Measurements from ENCODE around the gene CNTN6. TPM values are rescaled to one million over a fixed set of nuclear protein-coding genes. Genes with fewer than 3 reads are reported as not detected.

Gene CNTN6
- total RNA-seq, 1 experiment from 2014 or later, result not detected

GRCh38 chr3:1294586-1294985 lies 201.8 kb downstream of the CNTN6 start:
- H2BK15ac ChIP-seq (ENCODE audit: low read depth, low read length), result no peak overlapping the region
- TF ChIP-seq, protein P1, sequence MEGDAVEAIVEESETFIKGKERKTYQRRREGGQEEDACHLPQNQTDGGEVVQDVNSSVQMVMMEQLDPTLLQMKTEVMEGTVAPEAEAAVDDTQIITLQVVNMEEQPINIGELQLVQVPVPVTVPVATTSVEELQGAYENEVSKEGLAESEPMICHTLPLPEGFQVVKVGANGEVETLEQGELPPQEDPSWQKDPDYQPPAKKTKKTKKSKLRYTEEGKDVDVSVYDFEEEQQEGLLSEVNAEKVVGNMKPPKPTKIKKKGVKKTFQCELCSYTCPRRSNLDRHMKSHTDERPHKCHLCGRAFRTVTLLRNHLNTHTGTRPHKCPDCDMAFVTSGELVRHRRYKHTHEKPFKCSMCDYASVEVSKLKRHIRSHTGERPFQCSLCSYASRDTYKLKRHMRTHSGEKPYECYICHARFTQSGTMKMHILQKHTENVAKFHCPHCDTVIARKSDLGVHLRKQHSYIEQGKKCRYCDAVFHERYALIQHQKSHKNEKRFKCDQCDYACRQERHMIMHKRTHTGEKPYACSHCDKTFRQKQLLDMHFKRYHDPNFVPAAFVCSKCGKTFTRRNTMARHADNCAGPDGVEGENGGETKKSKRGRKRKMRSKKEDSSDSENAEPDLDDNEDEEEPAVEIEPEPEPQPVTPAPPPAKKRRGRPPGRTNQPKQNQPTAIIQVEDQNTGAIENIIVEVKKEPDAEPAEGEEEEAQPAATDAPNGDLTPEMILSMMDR (conservative IDR thresholded peaks at IDR 0.05), result no peak
- no peak overlapping the region for H2BK20ac ChIP-seq (ENCODE audit: low read depth, low read length, poor library complexity, severe bottlenecking)
- WGBS (ENCODE audit: extremely low coverage, insufficient read length, low lambda C conversion rate), result no CpG with 5 or more reads among the region's 5 CpGs
- no peak overlapping the region for H3K27ac Mint-ChIP-seq
- H3K9me3 Mint-ChIP-seq, result peaks cover 0 to 3% of the 10 kb centered on the region in 2 experiments; a peak in 2 of 5 replicates
- no peak overlapping the region for H4K5ac ChIP-seq (ENCODE audit: insufficient read length, low read depth, low read length)
- no peak overlapping the region for H3K56ac ChIP-seq (ENCODE audit: insufficient read length, low read depth, low read length)
- no peaks in the 10 kb centered on the region for H3K9me3 ChIP-seq (ENCODE audit: control insufficient read depth, low read depth, low read length)
- no peak overlapping the region for H2AK5ac ChIP-seq (ENCODE audit: insufficient read length, low read length)
- H4K20me1 ChIP-seq (ENCODE audit: control insufficient read depth, insufficient read depth, insufficient read length), result no peaks in the 10 kb centered on the region
- H3K14ac ChIP-seq (ENCODE audit: insufficient read depth, low read length), result no peak overlapping the region
- H3K4me2 ChIP-seq (ENCODE audit: insufficient read depth, insufficient read length, low read length), result no peak overlapping the region
- no peak overlapping the region for H3K27ac ChIP-seq (ENCODE audit: insufficient read length, low read depth, low read length)
- H3K79me1 ChIP-seq (ENCODE audit: insufficient read depth, low read depth, low read length, poor library complexity, severe bottlenecking), result no peaks in the 10 kb centered on the region
- H3K9ac ChIP-seq (ENCODE audit: extremely low read depth, insufficient read length, low read length), result no peak overlapping the region
- H2BK120ac ChIP-seq (ENCODE audit: low read depth, low read length, poor library complexity, severe bottlenecking), result no peak overlapping the region
- no peak for DNase-seq
- no peak overlapping the region for H4K91ac ChIP-seq (ENCODE audit: insufficient read length, low read depth, low read length)
- H3K4me3 Mint-ChIP-seq, result no peak overlapping the region
- H3K4ac ChIP-seq (ENCODE audit: low read depth, low read length), result no peak overlapping the region
- no peaks in the 10 kb centered on the region for H3K27me3 ChIP-seq (ENCODE audit: insufficient read depth, low read length)
- no peak overlapping the region for H3K23ac ChIP-seq (ENCODE audit: insufficient read length, low read depth, low read length)
- peaks cover 0 to 4% (median 0%) of the 10 kb centered on the region in 3 experiments; a peak in 2 of 7 replicates for H3K36me3 Mint-ChIP-seq (ENCODE audit: insufficient read depth in 1 of 3, low read depth in 3 of 3)
- H3K79me2 ChIP-seq (ENCODE audit: insufficient read depth, low read length), result no peaks in the 10 kb centered on the region
- H3K27me3 Mint-ChIP-seq (ENCODE audit: low read depth), result no peaks in the 10 kb centered on the region
- H4K8ac ChIP-seq (replicated peaks; ENCODE audit: insufficient read length, low read depth, low read length), result no peak overlapping the region
- no peak overlapping the region for H2BK5ac ChIP-seq (ENCODE audit: insufficient read length, low read length)
- peaks cover 35 to 40% of the 10 kb centered on the region in 2 experiments for H3K4me1 Mint-ChIP-seq
- no peak overlapping the region for H3K18ac ChIP-seq (ENCODE audit: insufficient read length, low read depth, low read length)
- no peaks in the 10 kb centered on the region for H3K23me2 ChIP-seq (ENCODE audit: insufficient read length, low read depth, low read length, poor library complexity, severe bottlenecking)
- no peak overlapping the region for H2BK12ac ChIP-seq (ENCODE audit: insufficient read length, low read depth, low read length)
- H3T11ph ChIP-seq (ENCODE audit: low read length), result no peak overlapping the region
- H3K4me1 ChIP-seq (ENCODE audit: insufficient read depth, low read length), result peaks cover 3% of the 10 kb centered on the region
- no peak overlapping the region for H2AFZ ChIP-seq (ENCODE audit: low read length)
